GM12865 (cell line): ENCODE measurements around the gene HTR1D.

ENCODE experiments used
- DNase-seq: peaks from one replicate; pipeline ENCODE4 v3.0.0; 2010; ENCODE audit warnings: low read depth
- H3K4me3 ChIP-seq: 2 replicates; pipeline ENCODE4 v1.5.1; 2011; ENCODE audit warnings: mild to moderate bottlenecking, low read depth, low read length, control low read depth
- TF ChIP-seq, protein P1 (sequence below): IDR thresholded peaks from 2 replicates; pipeline ENCODE4 v1.5.1; 2011; ENCODE audit warnings: low read length, control low read depth, low read depth, inconsistent platforms; ENCODE audit not compliant: insufficient read depth; ENCODE audit errors: missing control alignments

The HTR1D gene

GRCh38 chr1:23246274-23246673, 29.0 kb upstream of the HTR1D start:
- H3K4me3 ChIP-seq: no peak overlapping the region
- DNase-seq: no peak
- TF ChIP-seq, protein P1, sequence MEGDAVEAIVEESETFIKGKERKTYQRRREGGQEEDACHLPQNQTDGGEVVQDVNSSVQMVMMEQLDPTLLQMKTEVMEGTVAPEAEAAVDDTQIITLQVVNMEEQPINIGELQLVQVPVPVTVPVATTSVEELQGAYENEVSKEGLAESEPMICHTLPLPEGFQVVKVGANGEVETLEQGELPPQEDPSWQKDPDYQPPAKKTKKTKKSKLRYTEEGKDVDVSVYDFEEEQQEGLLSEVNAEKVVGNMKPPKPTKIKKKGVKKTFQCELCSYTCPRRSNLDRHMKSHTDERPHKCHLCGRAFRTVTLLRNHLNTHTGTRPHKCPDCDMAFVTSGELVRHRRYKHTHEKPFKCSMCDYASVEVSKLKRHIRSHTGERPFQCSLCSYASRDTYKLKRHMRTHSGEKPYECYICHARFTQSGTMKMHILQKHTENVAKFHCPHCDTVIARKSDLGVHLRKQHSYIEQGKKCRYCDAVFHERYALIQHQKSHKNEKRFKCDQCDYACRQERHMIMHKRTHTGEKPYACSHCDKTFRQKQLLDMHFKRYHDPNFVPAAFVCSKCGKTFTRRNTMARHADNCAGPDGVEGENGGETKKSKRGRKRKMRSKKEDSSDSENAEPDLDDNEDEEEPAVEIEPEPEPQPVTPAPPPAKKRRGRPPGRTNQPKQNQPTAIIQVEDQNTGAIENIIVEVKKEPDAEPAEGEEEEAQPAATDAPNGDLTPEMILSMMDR: no peak

- H3K4me3 ChIP-seq: no peak overlapping the region
- TF ChIP-seq, protein P1: no peak
- DNase-seq: no peak
These were observed 27.0 kb upstream of the HTR1D start for GRCh38 chr1:23244256-23244761.

- TF ChIP-seq, protein P1: no peak
- no peak for DNase-seq
- H3K4me3 ChIP-seq: no peak overlapping the region
These were observed 25.1 kb upstream of the HTR1D start for GRCh38 chr1:23242414-23242813.

DNA sequence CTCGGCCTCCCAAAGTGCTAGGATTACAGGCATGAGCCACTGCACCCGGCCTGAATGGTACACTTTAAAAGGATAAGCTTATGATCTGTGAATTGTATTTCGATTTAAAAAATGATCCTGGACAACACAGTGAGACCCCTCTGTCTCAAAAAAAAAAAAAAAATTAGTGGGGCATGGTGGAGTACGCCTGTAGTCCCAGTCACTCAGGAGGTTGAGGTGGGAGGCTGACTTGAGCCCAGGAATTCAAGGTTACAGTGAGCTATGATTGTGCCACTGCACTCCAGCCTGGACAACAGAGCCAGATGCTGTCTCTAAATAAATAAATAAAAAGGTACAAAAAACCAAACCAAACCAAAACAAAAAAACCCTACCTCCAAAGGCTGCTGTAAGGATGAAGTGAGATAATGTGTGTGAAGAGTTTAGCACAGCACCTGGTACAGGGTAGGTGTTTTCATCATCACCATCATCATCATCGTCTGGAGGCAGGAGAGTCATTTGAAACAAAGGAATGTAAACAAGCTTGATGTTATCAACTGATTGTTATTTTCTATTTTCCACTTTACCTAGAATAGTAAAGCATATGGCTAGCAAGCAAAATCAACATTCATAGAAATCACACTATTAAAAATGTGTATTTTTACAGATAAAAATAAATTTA, 22.5 kb upstream of the HTR1D start:
- no peak overlapping the region for H3K4me3 ChIP-seq
- TF ChIP-seq, protein P1: no peak
- DNase-seq: no peak

DNA sequence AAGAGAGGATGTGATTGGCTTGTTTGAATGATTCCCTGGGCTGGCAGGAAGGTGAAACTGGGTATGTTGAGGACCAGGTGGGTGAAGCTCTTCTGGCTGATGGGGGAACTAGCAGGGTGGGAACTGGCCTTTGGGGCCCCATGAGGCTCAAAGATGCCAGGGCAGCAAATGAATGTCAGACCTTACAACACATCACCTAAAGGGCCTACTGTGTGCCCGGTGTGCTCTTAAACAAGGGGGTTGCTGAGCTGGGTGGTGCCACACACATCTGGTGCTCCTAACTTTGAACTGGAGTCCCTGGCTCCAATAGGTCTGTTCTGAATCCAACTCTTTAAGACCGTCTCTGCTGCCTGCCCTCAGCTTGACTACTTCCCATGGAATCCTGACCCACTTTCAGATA, 21.3 kb upstream of the HTR1D start:
- no peak overlapping the region for H3K4me3 ChIP-seq
- no peak for DNase-seq
- TF ChIP-seq, protein P1: no peak

DNA sequence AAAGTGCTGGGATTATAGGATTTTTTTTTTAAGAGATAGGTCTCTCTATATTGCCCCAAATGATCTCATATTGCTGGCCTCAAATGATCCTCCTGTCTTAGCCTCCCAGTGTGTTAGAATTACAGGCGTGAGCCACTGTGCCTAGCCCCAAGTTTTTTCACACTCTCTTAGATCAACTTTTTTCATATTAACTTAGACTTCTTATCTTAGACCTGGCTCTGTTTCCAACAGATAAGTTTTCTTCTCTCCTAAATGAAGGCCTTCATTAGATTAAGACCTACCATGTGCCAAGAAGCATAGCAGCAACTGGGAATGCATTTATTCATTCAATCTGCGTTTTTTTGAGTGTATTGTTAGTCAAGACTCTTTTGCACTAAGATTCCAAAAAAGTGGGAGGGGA, 20.2 kb upstream of the HTR1D start:
- TF ChIP-seq, protein P1: no peak

DNA sequence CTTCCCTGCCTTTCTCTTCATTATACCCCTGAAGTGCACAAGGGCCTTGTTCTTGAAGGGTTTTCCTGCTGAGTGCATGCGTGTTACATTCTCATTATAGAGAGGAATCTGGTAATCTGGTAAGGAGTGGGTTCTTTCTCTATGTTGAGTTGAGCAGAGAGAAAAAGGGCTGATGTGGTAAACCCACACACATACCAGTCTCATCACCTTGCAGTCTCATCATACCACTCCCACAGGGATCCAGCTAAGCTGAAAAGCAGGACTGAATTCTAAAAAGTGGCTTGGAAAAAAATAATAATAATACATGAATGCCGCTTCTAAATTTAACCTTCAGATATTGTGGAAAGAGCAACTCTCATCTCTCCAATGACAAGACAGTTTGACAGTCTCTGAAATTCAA, 10.5 kb upstream of the HTR1D start:
- DNase-seq: no peak
- TF ChIP-seq, protein P1: no peak
- no peak overlapping the region for H3K4me3 ChIP-seq

More for the DNA sequence above, 20.2 kb upstream of the HTR1D start:
- no peak for DNase-seq
- H3K4me3 ChIP-seq: no peak overlapping the region
